ENCODE measurements around the gene ARSB.
A peak's percentile ranks its signal among the peaks of the same experiment; 100 is the strongest.

ARSB gene

DNA sequence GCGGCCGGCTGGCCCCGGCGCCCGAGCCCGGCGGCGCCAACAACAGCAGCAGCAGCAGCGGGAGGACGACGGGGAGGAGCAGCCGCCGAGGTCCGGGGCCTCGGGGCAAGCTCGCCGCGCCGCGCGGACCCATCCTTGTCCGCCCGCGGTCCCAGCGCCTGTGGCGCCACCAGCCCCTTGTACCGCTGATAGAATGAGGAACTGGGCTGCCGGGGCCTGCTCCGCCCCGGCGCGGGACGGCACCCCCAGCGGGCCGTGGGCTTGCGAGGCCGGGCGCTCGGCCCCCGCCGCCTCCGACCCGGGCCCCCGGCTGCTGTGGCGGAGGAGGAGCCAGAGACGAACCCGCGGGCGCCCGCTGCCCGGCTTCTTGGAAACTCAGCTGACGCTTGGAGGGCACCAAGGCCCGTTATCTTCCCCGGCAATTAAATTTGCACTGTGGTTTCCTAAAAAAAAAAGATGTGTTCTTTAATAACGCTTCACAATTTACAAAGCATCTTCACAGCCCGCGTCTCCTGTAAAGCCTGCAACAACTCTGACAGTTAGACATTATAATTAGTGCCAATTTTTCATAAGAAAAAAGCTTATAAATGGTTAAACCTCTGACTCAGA, at the start of gene ARSB:
TSS of gene ARSB (minus strand) at position 195 of the 609 bp plus-strand sequence. CDS start at position 133, 62 bp downstream.
- in situ Hi-C loops (cut with MboI; ENCODE audit: low pct_unique_long_range_greater_than_20kb, low sequenced_read_pairs, unreplicated experiment): no loop called here
- TF ChIP-seq, protein P1, sequence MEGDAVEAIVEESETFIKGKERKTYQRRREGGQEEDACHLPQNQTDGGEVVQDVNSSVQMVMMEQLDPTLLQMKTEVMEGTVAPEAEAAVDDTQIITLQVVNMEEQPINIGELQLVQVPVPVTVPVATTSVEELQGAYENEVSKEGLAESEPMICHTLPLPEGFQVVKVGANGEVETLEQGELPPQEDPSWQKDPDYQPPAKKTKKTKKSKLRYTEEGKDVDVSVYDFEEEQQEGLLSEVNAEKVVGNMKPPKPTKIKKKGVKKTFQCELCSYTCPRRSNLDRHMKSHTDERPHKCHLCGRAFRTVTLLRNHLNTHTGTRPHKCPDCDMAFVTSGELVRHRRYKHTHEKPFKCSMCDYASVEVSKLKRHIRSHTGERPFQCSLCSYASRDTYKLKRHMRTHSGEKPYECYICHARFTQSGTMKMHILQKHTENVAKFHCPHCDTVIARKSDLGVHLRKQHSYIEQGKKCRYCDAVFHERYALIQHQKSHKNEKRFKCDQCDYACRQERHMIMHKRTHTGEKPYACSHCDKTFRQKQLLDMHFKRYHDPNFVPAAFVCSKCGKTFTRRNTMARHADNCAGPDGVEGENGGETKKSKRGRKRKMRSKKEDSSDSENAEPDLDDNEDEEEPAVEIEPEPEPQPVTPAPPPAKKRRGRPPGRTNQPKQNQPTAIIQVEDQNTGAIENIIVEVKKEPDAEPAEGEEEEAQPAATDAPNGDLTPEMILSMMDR (IDR thresholded peaks at IDR 0.05; ENCODE audit: extremely low read depth, insufficient read depth, missing control alignments): no peak
- peak; percentile 72 for DNase-seq (ENCODE audit: low spot score)

DNA sequence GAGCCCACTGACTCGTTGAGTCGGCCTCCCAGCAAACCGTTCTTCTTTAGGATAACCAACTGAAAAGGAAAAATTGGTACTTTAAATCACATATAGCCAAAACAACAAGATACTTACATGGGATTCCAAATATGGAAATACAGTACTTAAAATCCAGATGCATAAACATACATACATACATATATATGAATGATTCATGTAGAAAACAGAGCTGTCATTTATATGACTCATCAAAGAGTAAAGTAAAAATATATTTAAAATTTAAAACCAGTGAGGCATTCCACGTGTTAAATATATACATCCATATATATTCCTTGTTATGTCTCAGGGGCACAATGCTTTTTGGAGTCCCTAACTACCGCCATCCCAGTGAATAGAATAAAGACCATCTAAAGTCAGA, 47.7 kb upstream of the ARSB start:
- in situ Hi-C loops (cut with MboI; ENCODE audit: low pct_unique_long_range_greater_than_20kb, low sequenced_read_pairs, unreplicated experiment): no loop called here
- TF ChIP-seq, protein P1 (IDR thresholded peaks at IDR 0.05; ENCODE audit: extremely low read depth, insufficient read depth, missing control alignments): no peak
- no peak for DNase-seq (ENCODE audit: low spot score)

DNA sequence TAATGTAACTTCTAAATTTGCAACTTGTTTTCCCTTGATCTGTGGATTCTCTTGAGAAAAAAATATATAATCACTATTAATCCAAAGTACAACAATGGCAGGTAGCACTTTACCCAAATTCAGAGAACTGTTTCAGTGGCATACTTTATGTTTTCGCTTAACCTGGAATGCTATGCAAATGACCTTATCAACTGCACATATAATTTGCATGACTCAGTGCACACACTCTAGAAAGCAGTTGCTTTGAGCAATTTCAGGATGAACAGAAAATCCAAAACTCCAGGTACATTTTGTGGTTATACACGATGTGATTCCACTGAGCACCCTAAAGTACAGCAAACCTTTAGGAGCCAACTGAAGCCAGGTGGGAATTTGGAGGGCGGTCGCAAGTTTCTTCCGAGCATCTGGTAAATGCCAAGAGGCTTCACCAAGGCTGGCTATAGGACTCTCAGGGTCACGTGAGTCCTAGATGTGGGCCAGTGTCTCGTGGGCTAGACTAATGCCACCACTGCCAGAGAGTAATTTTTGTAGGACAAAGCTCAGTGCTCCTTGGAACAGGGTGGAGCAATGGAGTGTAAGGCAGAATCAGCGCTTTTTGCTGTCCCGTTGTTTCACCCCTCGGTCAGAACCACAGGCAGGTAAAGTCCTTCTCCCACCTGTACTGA, 47.1 kb upstream of the ARSB start:
- in situ Hi-C loops (cut with MboI; ENCODE audit: low pct_unique_long_range_greater_than_20kb, low sequenced_read_pairs, unreplicated experiment): no loop called here
- TF ChIP-seq, protein P1 (IDR thresholded peaks at IDR 0.05; ENCODE audit: extremely low read depth, insufficient read depth, missing control alignments): no peak
- DNase-seq (ENCODE audit: low spot score): no peak

DNA sequence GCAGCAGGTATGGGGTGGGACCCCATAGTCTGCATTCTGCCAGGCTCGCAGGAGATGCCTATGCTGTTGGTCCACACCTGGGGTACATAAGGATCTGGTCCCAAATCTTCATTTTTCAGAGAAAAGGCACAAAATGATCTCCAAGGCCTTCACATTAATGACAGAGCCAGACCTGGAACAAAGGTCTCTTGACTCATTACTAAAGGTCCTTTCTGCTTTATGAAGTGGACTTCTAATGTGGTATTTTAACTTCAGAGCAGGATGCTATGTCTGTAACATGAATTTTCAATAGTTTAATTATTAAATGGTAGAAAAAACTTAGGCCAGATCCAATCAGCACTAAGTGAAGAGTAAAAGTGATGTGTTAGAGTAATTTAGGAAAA, 46.4 kb upstream of the ARSB start:
- TF ChIP-seq, protein P1 (IDR thresholded peaks at IDR 0.05; ENCODE audit: extremely low read depth, insufficient read depth, missing control alignments): no peak
- DNase-seq (ENCODE audit: low spot score): no peak
- in situ Hi-C loops (cut with MboI; ENCODE audit: low pct_unique_long_range_greater_than_20kb, low sequenced_read_pairs, unreplicated experiment): no loop called here

DNA sequence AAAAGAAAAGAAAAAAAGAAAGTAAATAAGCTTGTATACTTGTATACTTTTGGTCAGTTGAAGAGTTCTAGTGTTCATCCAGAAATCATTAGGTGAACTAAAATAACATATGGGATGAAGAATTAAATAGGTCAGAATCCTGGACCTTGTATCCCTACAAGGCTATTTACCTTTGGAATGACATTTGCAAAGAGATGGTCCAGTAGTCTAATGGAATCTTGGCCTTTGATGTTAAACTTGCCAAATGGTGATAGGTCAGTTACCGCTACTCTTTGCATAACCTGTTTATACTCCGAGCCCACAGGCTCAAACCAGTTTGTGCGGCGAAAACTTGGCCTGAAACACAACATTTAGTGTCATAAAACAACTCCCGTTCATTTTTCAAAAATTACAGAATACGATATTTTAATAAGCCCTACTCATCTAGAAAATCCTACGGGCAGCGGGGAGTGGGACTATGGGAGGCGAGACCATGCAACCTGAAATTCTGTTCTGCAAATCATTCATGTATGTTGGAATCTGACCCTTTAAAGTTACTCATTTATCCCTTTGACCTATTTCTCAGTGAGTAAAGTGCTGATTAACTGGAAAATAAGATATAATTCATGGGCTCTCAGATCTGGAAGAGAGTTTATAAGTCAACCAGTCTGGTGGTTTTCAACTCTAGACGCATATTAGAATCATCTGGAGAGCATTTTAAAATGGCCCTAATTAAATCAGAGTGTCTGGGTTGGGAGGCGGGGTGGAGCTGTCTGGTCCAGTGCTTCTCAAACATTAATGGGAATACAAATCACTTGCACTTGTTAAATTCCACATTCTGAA, 45.8 kb upstream of the ARSB start:
- in situ Hi-C loops (cut with MboI; ENCODE audit: low pct_unique_long_range_greater_than_20kb, low sequenced_read_pairs, unreplicated experiment): no loop called here
- no peak for DNase-seq (ENCODE audit: low spot score)

DNA sequence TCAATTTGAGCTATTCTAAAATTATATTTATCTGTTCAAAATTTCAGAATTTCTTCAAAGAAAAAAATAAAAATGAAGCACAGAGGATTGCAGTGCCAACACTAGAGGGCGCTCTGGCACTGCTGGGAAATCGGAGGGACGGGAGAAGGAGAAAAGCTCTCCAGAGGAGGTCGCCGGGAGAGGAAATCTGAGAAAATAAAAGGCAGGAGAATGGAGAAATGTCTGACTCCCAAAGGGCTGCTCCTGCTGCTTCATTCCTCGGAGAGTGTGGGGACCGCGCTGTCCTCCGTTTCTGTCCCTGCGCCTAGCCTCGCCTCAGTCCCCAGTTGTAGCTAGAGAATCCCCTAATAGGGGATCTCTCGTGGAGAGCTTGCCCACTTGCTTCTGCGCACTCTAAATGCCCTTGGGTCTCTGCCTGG, 40.0 kb upstream of the ARSB start:
- DNase-seq (ENCODE audit: low spot score): peak; percentile 26
- in situ Hi-C loops (cut with MboI; ENCODE audit: low pct_unique_long_range_greater_than_20kb, low sequenced_read_pairs, unreplicated experiment): no loop called here
- TF ChIP-seq, protein P1 (IDR thresholded peaks at IDR 0.05; ENCODE audit: extremely low read depth, insufficient read depth, missing control alignments): peak; percentile 84

More for the DNA sequence above, 45.8 kb upstream of the ARSB start:
- TF ChIP-seq, protein P1 (IDR thresholded peaks at IDR 0.05; ENCODE audit: extremely low read depth, insufficient read depth, missing control alignments): no peak
